HEK293T (cell line): Measurements from ENCODE around the gene AQP12A.
"Not testable (repeated sequence)": the region's sequence is repeated elsewhere in the genome, so short reads cannot be mapped to it uniquely, and the experiment has no call there.

Experiments
- CTCF ChIA-PET: fragments of 350-600 bp; formaldehyde crosslinking; extraction: SDS; loops from one replicate; lab custom pipeline; 2021; ENCODE audit warnings: antibody characterized with exemption, inconsistent platforms; lab: Yijun Ruan, JAX
- POLR2A ChIA-PET: fragments of 350-600 bp; formaldehyde crosslinking; extraction: SDS; loops from one replicate; lab custom pipeline; 2020; ENCODE audit warnings: antibody characterized with exemption, inconsistent platforms; lab: Yijun Ruan, JAX
- DNase-seq: peaks from one replicate; pipeline ENCODE4 v3.0.0; 2012; ENCODE audit warnings: mixed read lengths; ENCODE audit errors: extremely low spot score
- ARNT ChIP-seq: fragments of 450-650 bp; IDR thresholded peaks from 2 replicates; pipeline ENCODE4 v1.6.1; 2017; ENCODE audit warnings: mild to moderate bottlenecking
- BHLHE40 ChIP-seq: fragments of 450-650 bp; IDR thresholded peaks from 2 replicates; pipeline ENCODE4 v1.6.1; 2016; ENCODE audit warnings: mild to moderate bottlenecking, moderate library complexity, borderline replicate concordance
- CTBP1 ChIP-seq: fragments of 450-650 bp; IDR thresholded peaks from 2 replicates; pipeline ENCODE4 v1.6.1; 2016; ENCODE audit warnings: borderline replicate concordance
- ELF4 ChIP-seq: fragments of 450-650 bp; IDR thresholded peaks from 2 replicates; pipeline ENCODE4 v1.6.1; 2017; ENCODE audit warnings: antibody characterized with exemption
- FOXA1 ChIP-seq: fragments of 450-650 bp; IDR thresholded peaks from 2 replicates; pipeline ENCODE4 v1.6.1; 2016; ENCODE audit warnings: mild to moderate bottlenecking
- FOXK2 ChIP-seq: fragments of 450-650 bp; IDR thresholded peaks from 2 replicates; pipeline ENCODE4 v1.6.1; 2016; ENCODE audit warnings: mild to moderate bottlenecking
- FOXM1 ChIP-seq: fragments of 450-650 bp; IDR thresholded peaks from 2 replicates; pipeline ENCODE4 v1.6.1; 2017; ENCODE audit warnings: mild to moderate bottlenecking, borderline replicate concordance
- HDGF ChIP-seq: fragments of 450-650 bp; IDR thresholded peaks from 2 replicates; pipeline ENCODE4 v1.6.1; 2017; ENCODE audit warnings: antibody characterized with exemption, borderline replicate concordance
- L3MBTL2 ChIP-seq: fragments of 450-650 bp; conservative IDR thresholded peaks from 2 replicates; pipeline ENCODE4 v1.6.1; 2016; ENCODE audit warnings: mild to moderate bottlenecking
- LEF1 ChIP-seq: fragments of 450-650 bp; IDR thresholded peaks from 2 replicates; pipeline ENCODE4 v1.6.1; 2017; ENCODE audit warnings: mild to moderate bottlenecking, borderline replicate concordance
- NFRKB ChIP-seq: fragments of 450-650 bp; IDR thresholded peaks from 2 replicates; pipeline ENCODE4 v1.6.1; 2016; ENCODE audit warnings: mild to moderate bottlenecking, moderate library complexity
- PKNOX1 ChIP-seq: fragments of 450-650 bp; IDR thresholded peaks from 2 replicates; pipeline ENCODE4 v1.6.1; 2016
- SP1 ChIP-seq: fragments of 450-650 bp; IDR thresholded peaks from 2 replicates; pipeline ENCODE4 v1.6.1; 2017
- SUZ12 ChIP-seq: fragments of 450-650 bp; IDR thresholded peaks from 2 replicates; pipeline ENCODE4 v1.6.1; 2016; ENCODE audit warnings: mild to moderate bottlenecking
- TARDBP ChIP-seq: fragments of 450-650 bp; IDR thresholded peaks from 2 replicates; pipeline ENCODE4 v1.6.1; 2016
- ZNF384 ChIP-seq: fragments of 450-650 bp; IDR thresholded peaks from 2 replicates; pipeline ENCODE4 v1.6.1; 2016

Gene AQP12A

GRCh38 chr2:240649331-240649730 is 42.3 kb upstream of the AQP12A start:
- no peak for TF ChIP-seq ARNT
- TF ChIP-seq ZNF384, result no peak
- no peak for TF ChIP-seq HDGF
- no peak for TF ChIP-seq L3MBTL2
- TF ChIP-seq CTBP1, result no peak
- no peak for TF ChIP-seq TARDBP
- no peak for TF ChIP-seq FOXM1
- POLR2A ChIA-PET, result no interaction called here
- DNase-seq, result no peak
- CTCF ChIA-PET, result interaction anchor here (1.4 kb wide), 1 partner anchor 8 kb away, joined by 3 read pairs; no protein-coding TSS in a partner anchor

DNA sequence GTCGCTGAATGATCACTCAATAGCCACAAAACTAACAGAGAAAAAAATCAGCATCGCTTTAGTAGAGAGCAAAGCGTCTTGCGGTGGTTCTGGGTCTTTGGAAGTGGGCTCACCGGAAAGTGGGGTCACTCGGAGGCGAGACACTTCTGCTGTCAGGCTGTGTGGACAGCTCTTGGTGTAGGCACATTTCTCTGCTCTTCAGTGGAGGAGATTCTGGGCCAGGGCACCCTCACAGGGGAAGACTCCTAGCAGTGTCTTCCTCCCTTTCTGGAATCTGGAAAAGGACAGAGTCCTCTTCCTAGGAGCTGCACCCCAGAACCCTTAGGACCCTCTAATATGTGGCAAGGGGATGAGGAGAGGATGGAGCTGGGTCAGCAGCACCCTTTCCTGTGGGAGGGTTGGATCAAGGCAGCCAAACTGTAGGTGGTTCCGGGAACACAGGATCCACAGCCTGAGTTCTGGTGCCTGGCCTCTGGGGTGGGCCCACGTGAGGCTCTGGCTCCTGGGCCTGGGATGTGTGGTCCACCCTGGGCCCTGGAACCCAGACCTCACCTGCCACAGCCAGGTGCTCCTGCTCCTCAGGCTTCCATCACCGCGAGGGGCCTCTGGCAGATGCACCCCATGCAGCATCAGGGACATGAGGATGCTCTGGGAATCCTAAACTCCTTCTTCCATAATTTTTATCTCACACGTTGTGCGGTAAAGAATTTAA is 41.3 kb upstream of the AQP12A start:
- no peak for DNase-seq
- ChIA-PET POLR2A (no interaction called here), CTCF (no interaction called here)

GRCh38 chr2:240651185-240651584 is 40.5 kb upstream of the AQP12A start:
- TF ChIP-seq L3MBTL2 (no peak), FOXK2 (no peak), HDGF (no peak), NFRKB (no peak), TARDBP (no peak), ZNF384 (no peak), FOXA1 (no peak), CTBP1 (no peak), LEF1 (no peak), PKNOX1 (no peak), FOXM1 (no peak), ARNT (no peak), ELF4 (no peak), BHLHE40 (no peak)
- ChIA-PET CTCF (no interaction called here), POLR2A (interaction anchor here (0.6 kb wide), 1 partner anchor 64 kb away, joined by 4 read pairs; no protein-coding TSS in a partner anchor)
- DNase-seq, result no peak

More for the DNA sequence above, 41.3 kb upstream of the AQP12A start:
- no peak for TF ChIP-seq LEF1
- TF ChIP-seq BHLHE40, result no peak
- TF ChIP-seq ARNT, result no peak
- no peak for TF ChIP-seq HDGF
- no peak for TF ChIP-seq PKNOX1
- no peak for TF ChIP-seq FOXA1
- no peak for TF ChIP-seq SP1
- TF ChIP-seq TARDBP, result no peak
- TF ChIP-seq SUZ12, result no peak
- no peak for TF ChIP-seq FOXM1
- no peak for TF ChIP-seq NFRKB
- no peak for TF ChIP-seq CTBP1
- no peak for TF ChIP-seq FOXK2

GRCh38 chr2:240655931-240656886 is 35.5 kb upstream of the AQP12A start:
- ChIA-PET POLR2A (no interaction called here), CTCF (interaction anchor here (1.4 kb wide), 1 partner anchor 15 kb away, joined by 3 read pairs; no protein-coding TSS in a partner anchor)
- no peak for TF ChIP-seq TARDBP
- no peak for TF ChIP-seq CTBP1
- TF ChIP-seq FOXA1, result no peak
- peak; percentile 6 for DNase-seq

DNA sequence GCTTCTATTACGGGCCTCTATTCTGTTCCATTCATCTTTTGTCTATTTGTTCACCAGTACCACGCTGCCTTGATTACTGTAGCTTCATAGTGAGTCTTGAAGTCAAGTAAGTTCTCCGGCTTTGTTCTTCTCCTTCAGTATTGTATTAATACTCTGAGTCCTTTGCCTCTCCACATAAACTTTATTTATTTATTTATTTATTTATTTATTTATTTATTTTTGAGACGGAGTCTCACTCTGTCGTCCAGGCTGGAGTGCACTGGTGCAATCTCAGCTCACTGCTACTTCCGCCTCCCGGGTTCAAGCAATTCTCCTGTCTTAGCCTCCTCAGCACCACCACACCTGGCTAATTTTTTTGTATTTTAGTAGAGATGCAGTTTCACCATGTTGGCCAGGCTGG is 31.8 kb upstream of the AQP12A start:
- CTCF ChIA-PET, POLR2A ChIA-PET, DNase-seq: not testable (repeated sequence)

DNA sequence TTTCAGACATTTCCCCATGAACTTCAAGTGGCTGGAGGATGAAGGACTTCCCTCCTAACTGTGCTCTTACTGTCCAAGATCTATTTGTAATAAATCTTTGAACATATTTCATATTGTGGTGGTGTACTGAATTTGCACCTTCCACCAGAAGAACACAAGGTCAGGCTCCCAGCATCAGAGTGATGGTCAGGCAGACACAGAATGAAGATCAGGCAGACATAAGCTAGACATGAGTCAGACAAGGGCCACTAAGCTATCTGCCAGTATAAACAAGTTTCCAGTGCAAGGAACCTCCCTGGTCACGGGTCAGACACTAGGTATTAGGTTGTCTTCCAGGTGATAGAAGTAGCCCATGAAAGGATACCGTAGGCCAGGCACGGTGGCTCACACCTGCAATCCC is 29.0 kb upstream of the AQP12A start:
- POLR2A ChIA-PET, result no interaction called here
- no peak for TF ChIP-seq PKNOX1
- TF ChIP-seq ARNT, result no peak
- no peak for TF ChIP-seq SUZ12
- no peak for TF ChIP-seq HDGF
- TF ChIP-seq LEF1, result no peak
- TF ChIP-seq FOXA1, result no peak
- TF ChIP-seq CTBP1, result no peak
- TF ChIP-seq ELF4, result no peak
- no peak for TF ChIP-seq FOXM1
- no peak for TF ChIP-seq BHLHE40
- TF ChIP-seq SP1, result no peak
- TF ChIP-seq NFRKB, result no peak
- TF ChIP-seq ZNF384, result no peak
- no peak for TF ChIP-seq L3MBTL2
- no peak for TF ChIP-seq TARDBP
- DNase-seq, result no peak
- CTCF ChIA-PET, result no interaction called here
